Body of pancreas (tissue), 4 donors: ENCODE measurements around the gene CDCA3. TPM values are rescaled to one million over a fixed set of nuclear protein-coding genes. Genes with fewer than 3 reads are reported as not detected.
A peak's percentile ranks its signal among the peaks of the same experiment; 100 is the strongest.

ENCODE experiments used
- ATAC-seq: fragments of 150-250 bp; one replicate; pipeline ENCODE4 v1.9.1; 2016
- DNase-seq, 4 donors: peaks; one replicate each; pipeline ENCODE4 v3.0.0-alpha.2; 2019
- H3K27ac ChIP-seq, 4 donors: fragments of 200-600 bp; sonication (generic); 1 replicate in 3 of 4; 2 replicates in 1 of 4; pipeline versions ENCODE4 v1.5.1 to v1.6.1; 2016 to 2019; ENCODE audit warnings: mild to moderate bottlenecking in 1 of 4, mixed read lengths in 1 of 4, moderate library complexity in 1 of 4
- H3K27me3 ChIP-seq, 2 donors: fragments of 200-600 bp; sonication (generic); one replicate each; pipeline ENCODE4 v1.6.0; 2016; ENCODE audit warnings: mild to moderate bottlenecking in 1 of 2
- H3K36me3 ChIP-seq, 2 donors: fragments of 200-600 bp; sonication (generic); replicated peaks in 1 of 2; 2 replicates each; pipeline ENCODE4 v1.5.1; 2016; ENCODE audit warnings: low read depth in 2 of 2; ENCODE audit not compliant: insufficient read depth in 1 of 2
- H3K4me1 ChIP-seq: fragments of 200-600 bp; sonication (generic); one replicate; pipeline ENCODE4 v1.6.0; 2016
- H3K4me3 ChIP-seq, 2 donors: fragments of 200-600 bp; sonication (generic); 1 replicate in 1 of 2; 2 replicates in 1 of 2; pipeline ENCODE4 v1.5.1; 2016 to 2019
- H3K9me3 ChIP-seq, 3 donors: fragments of 200-600 bp; sonication (generic); 1 replicate in 2 of 3; 2 replicates in 1 of 3; pipeline ENCODE4 v1.5.1; 2016
- CTCF ChIP-seq, 7 experiments: fragments of 450-650 bp in 4 of 7; fragments of 200-600 bp in 3 of 7; sonication (generic) in 3 of 7; IDR thresholded peaks; one replicate each; pipeline ENCODE4 v1.5.1; 2016 to 2019; ENCODE audit warnings: antibody characterized with exemption in 7 of 7
- POLR2A ChIP-seq, 3 donors: fragments of 450-650 bp; IDR thresholded peaks; one replicate each; pipeline ENCODE4 v1.6.1; 2016; ENCODE audit warnings: antibody characterized with exemption in 3 of 3, mild to moderate bottlenecking in 2 of 3
- WGBS, 2 donors: methylation state at CpG; one replicate each; pipeline ENCODE4 v1.1.5; 2017; 5-methylcytosine and 5-hydroxymethylcytosine counted together
- intact Hi-C: fragments of 100-400 bp; cut with DNase I; formaldehyde crosslinking; loops from one replicate; pipeline ENCODE4 v1.15.1; 2023
- total RNA-seq, 2 donors: library from RNA; depleted of rRNA; stranded (reverse); fragments of >200 nt; gene quantifications; one replicate each; pipeline ENCODE4 v1.1.0, GENCODE V29; 2016

Gene CDCA3
- total RNA-seq, 2 donors from 2014 or later = 0.52 to 2.3 TPM

DNA sequence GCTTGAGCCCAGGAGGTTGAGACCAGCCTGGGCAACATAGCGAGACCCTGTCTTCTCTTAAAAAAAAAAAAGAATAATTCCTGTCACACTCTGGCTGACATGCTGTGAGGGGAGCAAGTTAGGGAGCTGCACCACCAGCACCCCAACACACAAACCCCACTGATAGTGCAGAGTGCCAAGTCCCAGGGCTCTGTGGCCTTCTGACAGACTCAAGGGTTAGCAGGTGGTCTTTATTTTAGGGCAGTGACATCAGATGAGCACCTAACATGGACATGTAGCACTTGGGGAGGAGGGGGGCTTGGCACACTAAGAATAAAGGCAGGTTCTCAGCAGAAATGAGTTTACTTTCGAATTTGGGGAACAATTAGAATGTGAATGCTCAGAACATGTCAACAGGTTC is 7.7 kb upstream of the CDCA3 start:
- H3K27me3 ChIP-seq = no peaks in the 10 kb centered on the region
- 80 to 89% methylated on average over 2 of the region's 2 CpGs for WGBS, 2 donors
- no peak for DNase-seq

DNA sequence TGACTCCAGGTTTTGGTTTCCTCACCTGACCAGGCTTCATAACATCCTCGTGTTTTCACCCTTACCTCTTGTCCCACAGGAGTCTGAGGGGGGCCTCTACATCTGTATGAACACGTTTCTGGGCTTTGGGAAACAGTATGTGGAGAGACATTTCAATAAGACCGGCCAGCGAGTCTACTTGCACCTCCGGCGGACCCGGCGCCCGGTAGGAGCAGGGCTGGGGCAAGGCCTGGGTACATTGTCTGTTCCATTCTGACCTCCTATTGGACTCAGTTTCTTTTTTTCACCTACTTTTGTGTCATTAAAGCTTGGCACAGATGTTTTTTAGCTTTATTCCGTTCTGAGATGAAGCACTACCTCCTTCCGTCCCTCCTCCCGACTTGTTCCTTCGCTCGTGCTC is 4.2 kb upstream of the CDCA3 start:
- no peak for DNase-seq
- ATAC-seq = no peak
- TF ChIP-seq POLR2A (IDR thresholded peaks at IDR 0.05) (no peak), CTCF (IDR thresholded peaks at IDR 0.05) (no peak)
- intact Hi-C loops = no loop called here
- H3K36me3 ChIP-seq = peaks cover 16 to 18% of the 10 kb centered on the region in 2 donors
- no peak overlapping the region for H3K27ac ChIP-seq
- H3K4me1 ChIP-seq = peaks cover 28% of the 10 kb centered on the region
- no peaks in the 10 kb centered on the region for H3K27me3 ChIP-seq
- H3K9me3 ChIP-seq = no peaks in the 10 kb centered on the region
- WGBS, 2 donors = 86 to 93% methylated on average over 14 of the region's 14 CpGs
- no peak overlapping the region for H3K4me3 ChIP-seq

More for the DNA sequence above, 7.7 kb upstream of the CDCA3 start:
- ATAC-seq = no peak
- Histone ChIP-seq H3K27ac (no peak overlapping the region), H3K36me3 (peaks cover 16 to 37% of the 10 kb centered on the region in 2 donors), H3K4me3 (no peak overlapping the region), H3K4me1 (peaks cover 5% of the 10 kb centered on the region), H3K9me3 (no peaks in the 10 kb centered on the region)
- TF ChIP-seq POLR2A (IDR thresholded peaks at IDR 0.05) = no peak
- TF ChIP-seq CTCF (IDR thresholded peaks at IDR 0.05) = no peak
- intact Hi-C loops = no loop called here

- intact Hi-C loops = no loop called here
- ATAC-seq = no peak
- no peak for DNase-seq
- H3K27me3 ChIP-seq = no peaks in the 10 kb centered on the region
- 50 to 64% methylated on average over 6 of the region's 6 CpGs for WGBS, 2 donors
- no peak overlapping the region for H3K4me3 ChIP-seq
- H3K36me3 ChIP-seq = peaks cover 9 to 16% of the 10 kb centered on the region in 2 donors
- no peak for TF ChIP-seq POLR2A (IDR thresholded peaks at IDR 0.05)
- TF ChIP-seq CTCF (IDR thresholded peaks at IDR 0.05) = no peak
- no peak overlapping the region for H3K27ac ChIP-seq
- peaks cover 28% of the 10 kb centered on the region for H3K4me1 ChIP-seq
- H3K9me3 ChIP-seq = no peaks in the 10 kb centered on the region
Measured at GRCh38 chr12:6854036-6854435, 3.0 kb upstream of the CDCA3 start.

DNA sequence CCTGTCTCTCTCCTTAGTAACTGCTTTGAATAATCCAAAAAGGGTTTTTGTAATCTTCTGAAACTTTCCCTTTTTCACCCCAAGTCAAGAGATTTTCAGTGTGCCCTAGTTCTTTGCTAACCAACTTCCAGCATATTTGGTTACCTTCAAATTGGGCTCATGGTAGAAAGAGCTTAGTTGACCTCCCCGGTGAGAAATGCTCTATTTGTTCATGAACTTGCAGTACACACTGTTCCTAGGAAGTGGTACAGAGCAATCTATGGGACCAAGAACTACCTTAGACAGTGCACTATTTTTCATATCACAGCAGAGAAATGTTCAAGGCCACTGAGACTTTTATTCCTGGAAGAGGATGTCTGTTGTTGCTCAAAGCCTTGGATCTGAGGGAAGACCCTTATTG is 2.5 kb upstream of the CDCA3 start:
- DNase-seq = no peak
- intact Hi-C loops = no loop called here
- H3K9me3 ChIP-seq = no peaks in the 10 kb centered on the region
- H3K27me3 ChIP-seq = no peaks in the 10 kb centered on the region
- ATAC-seq = no peak
- H3K4me1 ChIP-seq = peaks cover 28% of the 10 kb centered on the region
- WGBS, 2 donors = 47 to 59% methylated on average over 1 of the region's 1 CpG
- H3K36me3 ChIP-seq = peaks cover 9 to 16% of the 10 kb centered on the region in 2 donors
- TF ChIP-seq POLR2A (IDR thresholded peaks at IDR 0.05) = no peak
- TF ChIP-seq CTCF (IDR thresholded peaks at IDR 0.05) = no peak
- H3K27ac ChIP-seq = no peak overlapping the region
- no peak overlapping the region for H3K4me3 ChIP-seq

GRCh38 chr12:6852651-6853354 is 1.7 kb upstream of the CDCA3 start:
- DNase-seq (peak in 1 of 4 donors; percentile 22), ATAC-seq (no peak)
- intact Hi-C loops = no loop called here
- H3K27me3 ChIP-seq = no peaks in the 10 kb centered on the region
- H3K4me1 ChIP-seq = peaks cover 28% of the 10 kb centered on the region
- H3K4me3 ChIP-seq = peak overlapping the region in 1 of 2 donors; percentile 45
- H3K27ac ChIP-seq = peak overlapping the region in 2 of 4 donors; percentile 98
- TF ChIP-seq CTCF (IDR thresholded peaks at IDR 0.05) (no peak), POLR2A (IDR thresholded peaks at IDR 0.05) (no peak)
- peaks cover 6 to 8% of the 10 kb centered on the region in 2 donors for H3K36me3 ChIP-seq
- 3 to 4% methylated on average over 17 to 18 of the region's 18 CpGs for WGBS, 2 donors
- no peaks in the 10 kb centered on the region for H3K9me3 ChIP-seq
